ENCODE results near the gene SPATS2.

SPATS2 gene

GRCh38 chr12:49336645-49337584 is 30.3 kb upstream of the SPATS2 start, which contains the start of gene C1QL4:
TSS of gene C1QL4 (minus strand) at chr12:49337188. CDS start at chr12:49336477, 711 bp downstream.
- peak; percentile 87 for DNase-seq

- no peak for DNase-seq
Measured at GRCh38 chr12:49338830-49339463, 28.3 kb upstream of the SPATS2 start.

- no peak for DNase-seq
Measured at GRCh38 chr12:49339464-49339861, 27.8 kb upstream of the SPATS2 start.

- no peak for DNase-seq
Measured at GRCh38 chr12:49340095-49340870, 27.0 kb upstream of the SPATS2 start.

- no peak for DNase-seq
Measured at GRCh38 chr12:49340971-49341776, 26.1 kb upstream of the SPATS2 start.

GRCh38 chr12:49341777-49342065 is 25.5 kb upstream of the SPATS2 start:
- DNase-seq, result no peak

GRCh38 chr12:49342066-49342913 is 25.0 kb upstream of the SPATS2 start:
- peak; percentile 90 for DNase-seq

GRCh38 chr12:49342914-49343731 is 24.1 kb upstream of the SPATS2 start:
- DNase-seq, result no peak

- no peak for DNase-seq
Measured at GRCh38 chr12:49344486-49345050, 22.7 kb upstream of the SPATS2 start.

GRCh38 chr12:49345051-49345824 is 22.0 kb upstream of the SPATS2 start:
- no peak for DNase-seq

GRCh38 chr12:49345825-49346658 is 21.2 kb upstream of the SPATS2 start:
- no peak for DNase-seq

GRCh38 chr12:49346659-49347310 is 20.5 kb upstream of the SPATS2 start, which contains the start of gene DNAJC22:
TSS of gene DNAJC22 (plus strand) at chr12:49346888. CDS start at chr12:49348873, 1,985 bp downstream.
- DNase-seq, result no peak

- peak; percentile 73 for DNase-seq
Measured at GRCh38 chr12:49347311-49348193, 19.7 kb upstream of the SPATS2 start.

GRCh38 chr12:49348781-49349180 is 18.5 kb upstream of the SPATS2 start:
- no peak for DNase-seq

- no peak for DNase-seq
Measured at GRCh38 chr12:49349266-49349665, 18.0 kb upstream of the SPATS2 start.

GRCh38 chr12:49352351-49352750 is 14.9 kb upstream of the SPATS2 start:
- no peak for DNase-seq

GRCh38 chr12:49355913-49356312 is 11.3 kb upstream of the SPATS2 start:
- no peak for DNase-seq
